Activated CD4-positive, alpha-beta T cell treated with anti-CD3 and anti-CD28 coated beads, Interleukin-2, amount 10 ng/mL, durations not matched to agents 7 days and 5 days (primary cell): ENCODE results near the gene DLGAP3. TPM values are rescaled to one million over a fixed set of nuclear protein-coding genes. Genes with fewer than 3 reads are reported as not detected.
"Not testable (repeated sequence)": the region's sequence is repeated elsewhere in the genome, so short reads cannot be mapped to it uniquely, and the experiment has no call there.

Source experiments
- CTCF ChIA-PET: fragments of 350-600 bp; sonication (Branson Sonifier 250); formaldehyde crosslinking; loops from one replicate; lab custom pipeline; 2021; ENCODE audit warnings: antibody characterized with exemption; lab: Charles Lee
- POLR2A ChIA-PET: fragments of 350-600 bp; sonication (Branson Sonifier 250); formaldehyde crosslinking; loops from one replicate; lab custom pipeline; 2021; ENCODE audit warnings: antibody characterized with exemption; lab: Charles Lee
- DNase-seq: peaks from one replicate; pipeline ENCODE4 v3.0.0-alpha.2; 2020
- H3K27ac Mint-ChIP-seq: one replicate; pipeline ENCODE4 v1.8.0; 2021; ENCODE audit warnings: mild to moderate bottlenecking, moderate library complexity, mixed read lengths
- H3K27me3 Mint-ChIP-seq: one replicate; pipeline ENCODE4 v1.8.0; 2021; ENCODE audit warnings: mixed read lengths
- H3K36me3 Mint-ChIP-seq: one replicate; pipeline ENCODE4 v1.8.0; 2021; ENCODE audit warnings: low read depth, mixed read lengths
- H3K4me1 Mint-ChIP-seq: one replicate; pipeline ENCODE4 v1.8.0; 2021; ENCODE audit warnings: mixed read lengths
- H3K4me3 Mint-ChIP-seq: one replicate; pipeline ENCODE4 v1.8.0; 2021; ENCODE audit warnings: mild to moderate bottlenecking, moderate library complexity, mixed read lengths
- H3K9me3 Mint-ChIP-seq: one replicate; pipeline ENCODE4 v1.8.0; 2021; ENCODE audit warnings: mixed read lengths
- total RNA-seq, 2 experiments: library from RNA; stranded (reverse); gene quantifications; one replicate each; pipeline ENCODE4 v1.2.3, GENCODE V29; 2021

Gene DLGAP3
- total RNA-seq, 2 experiments from 2014 or later, result 0.33 to 0.40 TPM

DNA sequence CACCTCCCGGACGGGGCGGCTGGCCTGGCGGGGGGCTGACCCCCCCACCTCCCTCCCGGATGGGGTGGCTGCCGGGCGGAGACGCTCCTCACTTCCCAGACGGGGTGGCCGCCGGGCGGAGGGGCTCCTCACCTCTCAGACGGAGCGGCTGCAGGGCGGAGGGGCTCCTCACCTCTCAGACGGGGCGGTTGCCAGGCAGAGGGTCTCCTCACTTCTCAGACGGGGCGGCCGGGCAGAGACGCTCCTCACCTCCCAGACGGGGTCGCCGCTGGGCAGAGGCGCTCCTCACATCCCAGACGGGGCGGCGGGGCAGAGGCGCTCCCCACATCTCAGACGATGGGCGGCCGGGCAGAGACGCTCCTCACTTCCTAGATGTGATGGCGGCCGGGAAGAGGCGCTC is 38.2 kb upstream of the DLGAP3 start:
- H3K27ac Mint-ChIP-seq, DNase-seq, CTCF ChIA-PET, H3K4me3 Mint-ChIP-seq, H3K36me3 Mint-ChIP-seq, H3K27me3 Mint-ChIP-seq, H3K9me3 Mint-ChIP-seq, POLR2A ChIA-PET: not testable (repeated sequence)
- H3K4me1 Mint-ChIP-seq, result peaks cover 13% of the 10 kb centered on the region

- Mint-ChIP-seq H3K9me3 (peaks cover 2% of the 10 kb centered on the region), H3K4me3 (no peak overlapping the region), H3K27me3 (peaks cover 14% of the 10 kb centered on the region), H3K36me3 (no peaks in the 10 kb centered on the region), H3K4me1 (peaks cover 13% of the 10 kb centered on the region), H3K27ac (no peak overlapping the region)
- POLR2A ChIA-PET, result no interaction called here
- CTCF ChIA-PET, result no interaction called here
- DNase-seq, result no peak
Observed at GRCh38 chr1:34965597-34965996, 36.1 kb upstream of the DLGAP3 start.

DNA sequence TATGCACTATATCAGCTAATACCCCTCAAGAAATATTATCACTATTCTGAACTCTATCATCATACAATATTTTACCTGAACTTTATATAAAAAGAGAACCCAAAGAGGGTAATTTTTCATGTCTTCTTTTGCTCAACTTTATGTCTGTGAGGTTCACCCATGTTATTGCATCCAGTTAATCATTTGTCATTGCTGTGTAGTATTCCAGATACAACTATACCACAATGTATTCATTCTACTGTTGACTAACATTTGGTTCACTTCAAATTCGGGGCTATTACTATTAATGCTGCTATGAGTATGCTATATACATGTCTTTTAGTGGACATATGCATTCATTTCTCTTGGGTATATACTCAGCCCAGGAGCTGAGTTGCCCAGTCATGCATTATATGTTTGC is 21.0 kb upstream of the DLGAP3 start:
- Mint-ChIP-seq H3K27ac (no peak overlapping the region), H3K4me3 (no peak overlapping the region), H3K27me3 (peaks cover 8% of the 10 kb centered on the region), H3K4me1 (no peaks in the 10 kb centered on the region), H3K36me3 (no peaks in the 10 kb centered on the region), H3K9me3 (peaks cover 7% of the 10 kb centered on the region)
- POLR2A ChIA-PET, result no interaction called here
- CTCF ChIA-PET, result no interaction called here
- DNase-seq, result no peak

GRCh38 chr1:34948739-34949138 is 19.3 kb upstream of the DLGAP3 start:
- H3K36me3 Mint-ChIP-seq, DNase-seq, H3K4me1 Mint-ChIP-seq, POLR2A ChIA-PET, H3K9me3 Mint-ChIP-seq, H3K4me3 Mint-ChIP-seq, CTCF ChIA-PET, H3K27ac Mint-ChIP-seq: not testable (repeated sequence)
- peaks cover 11% of the 10 kb centered on the region for H3K27me3 Mint-ChIP-seq

- H3K27ac Mint-ChIP-seq, DNase-seq, H3K36me3 Mint-ChIP-seq, H3K4me1 Mint-ChIP-seq, H3K4me3 Mint-ChIP-seq, CTCF ChIA-PET, POLR2A ChIA-PET, H3K9me3 Mint-ChIP-seq: not testable (repeated sequence)
- H3K27me3 Mint-ChIP-seq, result peaks cover 19% of the 10 kb centered on the region
Observed at GRCh38 chr1:34947641-34948314, 18.3 kb upstream of the DLGAP3 start.

DNA sequence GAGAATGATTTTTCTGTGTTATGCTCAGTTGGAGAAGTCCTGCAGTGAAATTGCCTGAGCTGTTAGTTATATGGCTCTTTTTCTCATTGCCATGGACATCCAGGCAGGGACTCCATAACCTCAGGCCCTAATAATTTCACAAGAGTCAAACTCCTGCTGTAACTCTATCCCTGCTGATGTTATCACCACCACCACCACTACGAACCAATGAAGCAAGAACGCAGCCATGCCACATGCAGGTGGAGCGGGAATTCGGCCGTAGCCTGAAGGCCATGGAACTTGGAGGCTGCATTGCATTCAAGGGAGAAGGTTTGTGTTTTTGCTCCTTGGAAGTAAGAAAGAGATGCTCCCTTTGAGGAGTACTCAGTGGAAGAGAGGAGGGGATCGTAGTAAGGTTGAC is 16.8 kb upstream of the DLGAP3 start:
- no peaks in the 10 kb centered on the region for H3K4me1 Mint-ChIP-seq
- no peaks in the 10 kb centered on the region for H3K36me3 Mint-ChIP-seq
- peaks cover 4% of the 10 kb centered on the region for H3K9me3 Mint-ChIP-seq
- H3K4me3 Mint-ChIP-seq, result no peak overlapping the region
- H3K27ac Mint-ChIP-seq, result no peak overlapping the region
- POLR2A ChIA-PET, result no interaction called here
- H3K27me3 Mint-ChIP-seq, result peaks cover 29% of the 10 kb centered on the region
- DNase-seq, result no peak
- CTCF ChIA-PET, result no interaction called here

DNA sequence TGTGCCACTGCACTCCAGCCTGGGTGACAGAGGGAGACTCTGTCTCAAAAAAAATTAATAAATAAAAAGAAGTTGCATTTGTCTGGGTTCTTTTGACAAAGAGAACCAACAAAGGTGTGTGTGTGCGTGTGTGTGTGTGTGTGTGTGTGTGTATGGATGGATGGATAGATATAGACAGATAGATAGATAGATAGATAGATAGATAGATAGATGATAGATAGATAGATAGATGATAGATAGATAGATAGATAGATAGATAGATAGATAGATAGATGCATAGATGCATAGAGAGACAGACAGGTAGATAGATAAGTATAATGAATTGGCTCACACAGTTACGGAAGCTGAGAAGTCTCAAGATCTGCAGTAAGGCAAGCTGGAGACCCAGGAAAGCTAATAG is 12.3 kb upstream of the DLGAP3 start:
- H3K9me3 Mint-ChIP-seq, H3K4me1 Mint-ChIP-seq, CTCF ChIA-PET, POLR2A ChIA-PET, H3K27ac Mint-ChIP-seq, H3K36me3 Mint-ChIP-seq, H3K4me3 Mint-ChIP-seq, DNase-seq: not testable (repeated sequence)
- peaks cover 39% of the 10 kb centered on the region for H3K27me3 Mint-ChIP-seq

- no peak overlapping the region for H3K27ac Mint-ChIP-seq
- H3K9me3 Mint-ChIP-seq, result no peaks in the 10 kb centered on the region
- H3K36me3 Mint-ChIP-seq, result peaks cover 2% of the 10 kb centered on the region
- no peak overlapping the region for H3K4me3 Mint-ChIP-seq
- ChIA-PET CTCF (no interaction called here), POLR2A (no interaction called here)
- H3K4me1 Mint-ChIP-seq, result peaks cover 5% of the 10 kb centered on the region
- no peak for DNase-seq
- H3K27me3 Mint-ChIP-seq, result peaks cover 56% of the 10 kb centered on the region
Observed at GRCh38 chr1:34930702-34931071, 1.2 kb upstream of the DLGAP3 start.

DNA sequence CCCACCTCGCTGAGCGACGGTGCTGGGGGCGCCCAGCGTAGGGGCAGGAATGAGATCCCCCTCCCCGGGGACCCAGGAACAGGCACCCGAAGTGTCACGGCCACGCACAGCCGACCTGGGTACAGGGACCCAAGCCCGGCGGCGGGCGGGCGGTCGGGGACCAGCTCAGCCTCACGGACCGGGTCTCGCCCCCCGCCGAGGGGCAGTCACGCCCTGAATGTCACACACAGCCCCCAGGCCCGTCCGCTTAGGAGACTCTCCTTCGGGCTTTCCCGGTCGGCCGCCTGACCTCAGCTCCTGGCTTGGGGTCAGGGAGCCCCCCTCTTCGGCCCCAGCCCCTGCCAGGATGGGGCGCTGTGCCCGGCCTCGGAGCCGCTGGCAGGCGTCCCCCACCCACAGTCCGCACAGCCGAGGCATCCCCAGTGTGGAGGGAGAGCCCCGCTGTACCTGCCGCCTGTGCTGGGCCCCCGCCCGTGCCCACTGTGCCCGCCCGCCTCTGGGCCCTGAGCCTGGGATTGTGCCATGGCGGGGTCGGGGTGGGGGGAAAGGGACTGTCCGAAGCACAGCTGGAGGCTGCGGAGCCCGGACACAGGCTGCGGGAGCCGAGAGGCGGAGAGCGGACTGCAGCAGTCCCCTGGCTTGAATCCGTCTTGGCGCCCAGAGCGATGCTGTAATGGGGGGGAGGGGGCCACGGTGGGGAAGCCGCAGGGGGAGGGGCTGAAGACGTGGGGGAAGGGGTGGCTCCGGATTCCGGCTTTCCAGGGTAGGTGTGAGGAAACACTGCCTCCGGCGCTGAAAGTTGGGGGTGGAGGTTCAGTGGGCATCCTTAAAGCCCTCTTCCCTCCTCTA is 627 bp upstream of the DLGAP3 start:
- H3K36me3 Mint-ChIP-seq, result peaks cover 2% of the 10 kb centered on the region
- H3K27me3 Mint-ChIP-seq, result peaks cover 58% of the 10 kb centered on the region
- H3K9me3 Mint-ChIP-seq, result no peaks in the 10 kb centered on the region
- H3K27ac Mint-ChIP-seq, result no peak overlapping the region
- no peak overlapping the region for H3K4me3 Mint-ChIP-seq
- peaks cover 5% of the 10 kb centered on the region for H3K4me1 Mint-ChIP-seq
- no peak for DNase-seq
- CTCF ChIA-PET, result no interaction called here
- POLR2A ChIA-PET, result no interaction called here

GRCh38 chr1:34928699-34929496 is 552 bp downstream of the DLGAP3 start:
- Mint-ChIP-seq H3K27me3 (peaks cover 60% of the 10 kb centered on the region), H3K9me3 (no peaks in the 10 kb centered on the region), H3K27ac (no peak overlapping the region), H3K4me1 (peaks cover 5% of the 10 kb centered on the region), H3K36me3 (peaks cover 2% of the 10 kb centered on the region), H3K4me3 (peak overlapping the region; percentile 54)
- no peak for DNase-seq
- ChIA-PET POLR2A (no interaction called here), CTCF (no interaction called here)

DNA sequence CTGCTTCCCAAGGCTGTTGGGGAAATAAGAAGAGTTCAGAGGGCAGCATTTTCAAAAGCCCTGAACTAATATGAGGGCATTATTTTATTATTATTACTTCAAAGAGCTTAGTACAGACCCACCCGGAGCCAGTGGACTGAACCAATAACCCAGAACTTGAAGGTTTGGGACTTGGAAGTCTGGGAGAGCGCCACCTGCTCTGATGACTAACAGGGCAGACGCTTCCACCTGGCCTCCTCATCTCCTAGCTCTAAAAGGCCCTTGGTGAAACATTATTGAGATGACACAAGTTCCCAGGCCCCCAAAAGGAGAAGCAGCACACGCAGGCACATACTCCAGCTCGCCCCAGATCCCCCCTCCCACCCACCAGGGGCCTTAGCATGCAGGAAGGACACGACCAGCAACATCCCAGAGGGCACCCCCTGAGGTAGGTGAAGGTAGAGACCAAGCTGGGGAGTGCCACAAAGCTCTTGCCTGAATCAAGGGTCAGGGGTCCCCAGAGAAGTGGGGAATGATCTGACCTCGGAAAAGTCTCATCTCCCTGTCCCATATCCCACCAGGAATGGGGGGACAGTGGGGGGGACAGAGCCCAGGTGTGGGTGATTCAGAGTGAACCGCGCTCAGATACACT is 1.3 kb downstream of the DLGAP3 start:
- Mint-ChIP-seq H3K4me1 (peaks cover 5% of the 10 kb centered on the region), H3K27ac (no peak overlapping the region), H3K36me3 (peaks cover 2% of the 10 kb centered on the region), H3K27me3 (peaks cover 62% of the 10 kb centered on the region), H3K4me3 (no peak overlapping the region), H3K9me3 (no peaks in the 10 kb centered on the region)
- ChIA-PET CTCF (no interaction called here), POLR2A (no interaction called here)
- no peak for DNase-seq

- H3K36me3 Mint-ChIP-seq, result peaks cover 2% of the 10 kb centered on the region
- CTCF ChIA-PET, result no interaction called here
- peaks cover 5% of the 10 kb centered on the region for H3K4me1 Mint-ChIP-seq
- H3K9me3 Mint-ChIP-seq, result no peaks in the 10 kb centered on the region
- POLR2A ChIA-PET, result no interaction called here
- no peak overlapping the region for H3K4me3 Mint-ChIP-seq
- DNase-seq, result no peak
- no peak overlapping the region for H3K27ac Mint-ChIP-seq
- peaks cover 66% of the 10 kb centered on the region for H3K27me3 Mint-ChIP-seq
Observed at GRCh38 chr1:34927316-34927715, 2.1 kb downstream of the DLGAP3 start.
